ENCODE results near the gene KIF2C. TPM values are rescaled to one million over a fixed set of nuclear protein-coding genes. Genes with fewer than 3 reads are reported as not detected.
"Not testable (repeated sequence)": the region's sequence is repeated elsewhere in the genome, so short reads cannot be mapped to it uniquely, and the experiment has no call there.

The KIF2C gene
- total RNA-seq: 100 to 1,000 TPM in 1 of 2 donors, 10 to 100 TPM in 1; 95.2 to 228 TPM

GRCh38 chr1:44739307-44740178, at the start of gene KIF2C:
Gene KIF2C, plus strand, starts transcription at chr1:44739837. Its CDS starts 96 bp downstream, at chr1:44739933.
- peak; percentile 97 to 98 for DNase-seq (ENCODE audit: low spot score in 2 of 2)
- peak within 1 kb of the TSS; percentile 91 to 97 for H3K27ac Mint-ChIP-seq
- peak; percentile 96 to 100 for ATAC-seq

GRCh38 chr1:44693159-44693558, 46.5 kb upstream of the KIF2C start:
- Mint-ChIP-seq H3K36me3 (no peaks in the 10 kb centered on the region), H3K27ac (no peak overlapping the region), H3K9me3 (no peaks in the 10 kb centered on the region)
- DNase-seq (ENCODE audit: low spot score in 2 of 2): no peak
- peak; percentile 71 to 88 for ATAC-seq

More at GRCh38 chr1:44739307-44740178, at the start of gene KIF2C:
- H3K36me3 Mint-ChIP-seq: peaks cover 26 to 41% of the 10 kb centered on the region in 2 donors
- H3K9me3 Mint-ChIP-seq: no peaks in the 10 kb centered on the region

DNA sequence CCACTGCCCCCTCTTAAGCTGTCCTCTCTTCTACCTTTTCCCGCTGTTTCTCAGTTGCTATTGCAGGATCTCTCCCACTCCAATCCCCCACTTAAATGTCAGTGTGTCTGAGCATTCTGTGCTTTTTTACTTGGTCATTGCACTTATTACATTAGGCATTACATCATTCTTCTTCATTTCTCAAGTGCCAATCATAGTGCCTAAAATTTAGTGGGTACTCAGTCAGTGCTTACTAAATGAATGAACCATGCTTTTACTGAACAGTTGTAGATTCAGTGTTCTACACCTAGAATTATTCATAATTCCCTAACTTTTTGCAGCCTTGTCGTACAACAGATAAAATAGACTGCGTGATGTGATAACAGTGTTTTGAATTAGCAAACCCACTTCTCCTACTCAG, 45.7 kb upstream of the KIF2C start:
- H3K27ac Mint-ChIP-seq: no peak overlapping the region
- ATAC-seq (no peak), DNase-seq (ENCODE audit: low spot score in 2 of 2) (no peak)
- H3K36me3 Mint-ChIP-seq: no peaks in the 10 kb centered on the region
- no peaks in the 10 kb centered on the region for H3K9me3 Mint-ChIP-seq

DNA sequence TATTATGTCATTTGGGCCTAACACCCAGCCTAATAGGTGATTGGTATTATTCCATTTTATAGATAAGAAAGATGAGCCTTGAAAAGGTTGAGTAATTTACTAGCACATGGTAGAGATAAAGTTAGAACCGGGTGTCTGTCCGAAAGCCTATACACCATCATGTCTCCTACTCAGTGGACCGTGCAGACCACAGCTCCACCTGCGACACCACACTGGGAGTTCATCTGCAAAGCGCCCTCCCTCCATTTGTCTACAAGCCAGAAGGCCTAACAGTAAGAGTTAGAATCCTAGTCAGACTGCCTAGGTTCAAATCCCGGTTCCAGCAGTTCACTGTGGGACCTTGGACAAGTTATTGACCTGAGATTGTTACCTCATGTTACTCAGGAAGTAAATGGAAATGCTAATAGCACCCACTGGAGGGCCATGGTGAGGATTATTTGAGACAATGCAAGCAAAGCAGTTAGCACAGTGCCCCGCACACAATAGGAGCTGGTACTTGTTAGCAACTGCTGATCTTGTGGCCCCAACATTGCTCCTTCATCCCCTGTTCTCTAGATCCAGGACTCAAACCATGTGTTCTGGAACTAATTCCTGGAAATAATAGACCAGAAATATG, 44.7 kb upstream of the KIF2C start:
- DNase-seq (ENCODE audit: low spot score in 2 of 2) (no peak), ATAC-seq (no peak)
- H3K9me3 Mint-ChIP-seq: no peaks in the 10 kb centered on the region
- no peak overlapping the region for H3K27ac Mint-ChIP-seq
- H3K36me3 Mint-ChIP-seq: no peaks in the 10 kb centered on the region

DNA sequence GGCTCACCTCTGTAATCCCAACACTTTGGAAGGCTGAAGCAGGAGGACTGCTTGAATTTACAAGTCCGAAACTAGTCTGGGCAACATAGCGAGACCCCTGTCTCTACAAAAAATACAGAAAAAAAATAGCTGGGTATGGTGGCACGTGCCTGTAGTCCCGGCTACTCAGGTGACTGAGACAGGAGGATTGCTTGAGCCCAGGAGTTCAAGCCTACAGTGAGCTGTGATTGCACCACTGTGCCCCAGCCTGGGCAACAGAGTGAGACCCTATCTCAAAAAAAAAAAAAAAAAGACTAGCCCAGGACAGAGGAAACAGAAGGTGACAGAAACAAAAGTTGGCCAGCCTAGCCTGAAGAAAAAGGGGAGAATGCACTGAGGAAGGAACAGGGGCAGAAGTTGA, 44.0 kb upstream of the KIF2C start:
- DNase-seq (ENCODE audit: low spot score in 2 of 2) (no peak), ATAC-seq (no peak)
- Mint-ChIP-seq H3K36me3 (no peaks in the 10 kb centered on the region), H3K27ac (no peak overlapping the region), H3K9me3 (no peaks in the 10 kb centered on the region)

DNA sequence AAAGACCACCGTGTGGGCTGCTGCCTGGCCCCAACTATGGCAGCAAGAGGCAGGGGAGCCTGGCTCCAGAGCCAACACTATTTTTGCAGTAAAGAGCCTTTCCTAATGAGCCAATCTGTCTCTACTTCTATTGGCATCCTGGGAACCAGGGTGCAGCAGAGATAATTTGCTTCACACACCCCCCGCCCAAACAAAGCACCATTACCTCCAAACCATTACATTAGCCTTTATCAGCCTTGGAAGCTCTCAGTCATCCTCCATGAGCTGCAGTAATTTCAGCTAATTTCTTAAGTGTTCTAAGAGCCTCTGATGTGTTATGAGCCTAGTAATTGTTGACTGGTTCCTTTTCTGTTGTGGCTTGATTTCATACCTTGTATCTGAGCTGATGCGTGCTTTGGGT, 43.5 kb upstream of the KIF2C start:
- H3K36me3 Mint-ChIP-seq: no peaks in the 10 kb centered on the region
- no peak for ATAC-seq
- H3K27ac Mint-ChIP-seq: peak overlapping the region in 1 of 2 donors; percentile 41
- H3K9me3 Mint-ChIP-seq: no peaks in the 10 kb centered on the region
- no peak for DNase-seq (ENCODE audit: low spot score in 2 of 2)

DNA sequence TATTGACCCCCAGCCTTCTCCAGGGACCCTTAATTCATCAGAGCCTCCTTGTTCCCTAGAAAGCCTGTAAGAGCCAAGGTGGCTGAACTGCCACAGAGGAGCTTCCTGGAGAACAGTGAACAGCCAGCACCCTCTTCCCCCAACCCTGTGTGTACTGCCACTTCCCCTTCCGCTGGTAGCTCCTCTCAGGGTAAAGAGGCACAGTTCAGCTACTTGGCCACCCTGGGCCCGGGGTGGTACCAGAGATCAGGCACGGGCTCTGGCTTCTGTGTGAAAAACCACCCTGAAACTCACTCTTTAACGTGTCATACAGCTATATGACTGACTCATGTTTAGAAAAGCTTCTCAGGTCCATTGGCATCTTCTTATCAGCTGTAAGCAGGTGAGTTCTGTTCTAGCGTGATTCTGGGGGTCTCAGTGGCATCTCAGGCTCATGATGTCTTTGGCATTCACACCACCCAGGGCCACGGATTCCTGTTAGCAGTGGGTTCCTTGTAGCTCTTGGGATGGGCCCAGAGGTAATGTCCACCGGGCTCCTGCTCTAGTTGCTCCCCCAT, 42.8 kb upstream of the KIF2C start:
- peak overlapping the region; percentile 41 to 55 for H3K27ac Mint-ChIP-seq
- no peaks in the 10 kb centered on the region for H3K36me3 Mint-ChIP-seq
- no peaks in the 10 kb centered on the region for H3K9me3 Mint-ChIP-seq
- ATAC-seq (peak; percentile 80 to 89), DNase-seq (ENCODE audit: low spot score in 2 of 2) (no peak)

DNA sequence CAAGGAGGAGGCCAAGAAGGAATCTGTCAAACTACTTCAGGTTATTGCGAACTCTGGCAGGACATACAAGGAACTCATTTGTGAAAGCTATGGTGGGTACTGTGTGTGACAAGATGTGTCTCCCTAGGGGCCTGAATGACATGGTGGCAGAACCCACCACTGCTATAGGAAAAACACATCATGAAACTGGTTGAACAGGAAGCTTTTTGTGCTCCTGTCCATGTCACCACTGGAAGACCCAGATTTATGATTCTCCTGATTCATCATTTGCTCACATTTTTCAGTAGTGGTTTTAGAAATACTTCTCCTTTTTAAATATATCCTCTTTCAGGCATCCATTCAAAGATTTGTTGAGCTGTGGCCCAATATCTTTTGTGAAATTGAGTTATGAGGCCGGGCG, 41.5 kb upstream of the KIF2C start:
- DNase-seq (ENCODE audit: low spot score in 2 of 2): no peak
- no peak for ATAC-seq
- Mint-ChIP-seq H3K27ac (no peak overlapping the region), H3K9me3 (no peaks in the 10 kb centered on the region), H3K36me3 (no peaks in the 10 kb centered on the region)

- H3K36me3 Mint-ChIP-seq; DNase-seq (ENCODE audit: low spot score in 2 of 2); H3K27ac Mint-ChIP-seq; ATAC-seq; H3K9me3 Mint-ChIP-seq: not testable (repeated sequence)
Observed at GRCh38 chr1:44699375-44699774, 40.3 kb upstream of the KIF2C start.

- H3K9me3 Mint-ChIP-seq: no peaks in the 10 kb centered on the region
- DNase-seq (ENCODE audit: low spot score in 2 of 2): no peak
- no peak overlapping the region for H3K27ac Mint-ChIP-seq
- H3K36me3 Mint-ChIP-seq: no peaks in the 10 kb centered on the region
- no peak for ATAC-seq
Observed at GRCh38 chr1:44700573-44700972, 39.1 kb upstream of the KIF2C start.

DNA sequence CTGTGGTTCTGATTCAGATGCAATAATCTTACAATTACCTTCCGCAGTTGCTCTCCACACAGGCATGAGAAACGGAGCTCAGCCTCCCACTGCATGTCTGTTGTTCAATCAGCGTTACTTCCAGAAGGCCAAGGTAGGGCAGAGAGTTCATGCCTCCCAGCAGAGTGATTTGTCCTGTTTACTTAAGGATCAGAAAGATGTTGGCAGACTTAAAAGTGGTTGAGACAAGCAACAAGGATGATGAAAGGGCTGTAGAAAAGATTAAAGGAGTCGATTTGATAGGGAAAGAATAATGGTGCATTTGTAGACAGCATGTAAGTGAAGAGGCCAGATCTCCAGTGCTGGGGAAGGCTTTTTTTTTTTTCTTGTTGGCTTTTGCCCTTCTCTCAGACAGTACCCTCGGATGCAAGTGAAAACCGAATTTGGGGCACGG, 38.5 kb upstream of the KIF2C start:
- H3K27ac Mint-ChIP-seq: no peak overlapping the region
- DNase-seq (ENCODE audit: low spot score in 2 of 2): no peak
- no peak for ATAC-seq
- H3K9me3 Mint-ChIP-seq: no peaks in the 10 kb centered on the region
- H3K36me3 Mint-ChIP-seq: no peaks in the 10 kb centered on the region

GRCh38 chr1:44705470-44705869, 34.2 kb upstream of the KIF2C start:
- DNase-seq (ENCODE audit: low spot score in 2 of 2) (no peak), ATAC-seq (no peak)
- Mint-ChIP-seq H3K27ac (no peak overlapping the region), H3K36me3 (no peaks in the 10 kb centered on the region), H3K9me3 (no peaks in the 10 kb centered on the region)

DNA sequence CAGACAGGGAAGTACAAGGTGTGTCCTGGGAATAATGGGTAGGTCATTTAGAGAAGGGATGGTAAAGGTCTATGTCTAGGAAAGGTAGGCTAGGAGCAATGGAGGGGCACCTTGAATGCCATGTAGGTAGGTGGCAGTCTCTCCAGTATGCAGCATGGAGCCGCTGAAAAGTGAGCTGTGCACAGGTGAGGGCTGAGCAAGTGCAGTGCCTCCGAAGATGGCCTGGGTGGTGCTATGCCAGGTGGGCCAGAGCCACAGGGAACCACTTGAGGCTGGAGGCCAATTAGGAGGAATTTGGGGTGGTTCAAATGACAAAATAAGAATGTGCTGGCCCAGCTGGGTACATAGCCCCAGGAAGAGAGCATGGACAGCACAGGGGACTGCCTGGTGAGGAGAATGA, 33.7 kb upstream of the KIF2C start:
- H3K9me3 Mint-ChIP-seq: no peaks in the 10 kb centered on the region
- ATAC-seq (no peak), DNase-seq (ENCODE audit: low spot score in 2 of 2) (no peak)

DNA sequence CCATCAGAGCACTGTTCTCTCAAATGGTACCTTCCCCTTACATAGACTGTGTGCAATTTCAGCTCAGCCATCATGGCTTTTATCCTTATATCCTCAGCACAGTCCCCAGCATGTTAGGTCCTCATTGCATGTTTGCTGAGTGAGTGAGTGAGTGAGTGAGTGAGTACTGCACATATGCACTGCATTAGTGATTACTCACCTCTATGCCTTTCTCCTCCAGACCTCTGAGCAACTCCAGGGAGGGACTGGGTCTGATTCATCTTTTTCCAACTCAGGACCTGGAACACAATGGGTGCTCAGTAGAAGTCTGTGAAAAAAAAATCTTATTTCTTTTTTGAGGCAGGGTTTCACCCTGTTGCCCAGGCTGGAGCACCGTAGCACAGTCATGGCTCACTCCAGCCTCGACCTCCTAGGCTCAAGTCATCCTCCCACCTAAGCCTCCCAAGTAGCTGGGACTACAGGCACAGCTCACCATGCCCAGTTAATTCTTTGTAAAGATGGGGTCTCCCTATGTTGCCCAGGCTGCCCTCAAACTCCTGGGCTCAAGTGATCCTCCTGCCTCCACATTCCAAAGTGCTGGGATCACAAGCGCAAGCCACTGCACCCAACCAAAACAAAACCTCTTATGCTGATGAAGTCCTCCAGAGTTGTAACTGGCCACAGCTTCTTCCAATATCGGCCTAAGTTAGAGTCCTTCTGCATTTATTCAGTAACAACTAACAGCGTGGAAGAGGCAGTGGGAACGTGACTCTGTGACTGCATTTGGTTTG, 32.3 kb upstream of the KIF2C start:
- Mint-ChIP-seq H3K36me3 (no peaks in the 10 kb centered on the region), H3K27ac (peak overlapping the region in 1 of 2 donors; percentile 77), H3K9me3 (no peaks in the 10 kb centered on the region)
- no peak for DNase-seq (ENCODE audit: low spot score in 2 of 2)
- ATAC-seq: peak; percentile 38

More for the DNA sequence above, 33.7 kb upstream of the KIF2C start:
- Mint-ChIP-seq H3K36me3 (no peaks in the 10 kb centered on the region), H3K27ac (no peak overlapping the region)

DNA sequence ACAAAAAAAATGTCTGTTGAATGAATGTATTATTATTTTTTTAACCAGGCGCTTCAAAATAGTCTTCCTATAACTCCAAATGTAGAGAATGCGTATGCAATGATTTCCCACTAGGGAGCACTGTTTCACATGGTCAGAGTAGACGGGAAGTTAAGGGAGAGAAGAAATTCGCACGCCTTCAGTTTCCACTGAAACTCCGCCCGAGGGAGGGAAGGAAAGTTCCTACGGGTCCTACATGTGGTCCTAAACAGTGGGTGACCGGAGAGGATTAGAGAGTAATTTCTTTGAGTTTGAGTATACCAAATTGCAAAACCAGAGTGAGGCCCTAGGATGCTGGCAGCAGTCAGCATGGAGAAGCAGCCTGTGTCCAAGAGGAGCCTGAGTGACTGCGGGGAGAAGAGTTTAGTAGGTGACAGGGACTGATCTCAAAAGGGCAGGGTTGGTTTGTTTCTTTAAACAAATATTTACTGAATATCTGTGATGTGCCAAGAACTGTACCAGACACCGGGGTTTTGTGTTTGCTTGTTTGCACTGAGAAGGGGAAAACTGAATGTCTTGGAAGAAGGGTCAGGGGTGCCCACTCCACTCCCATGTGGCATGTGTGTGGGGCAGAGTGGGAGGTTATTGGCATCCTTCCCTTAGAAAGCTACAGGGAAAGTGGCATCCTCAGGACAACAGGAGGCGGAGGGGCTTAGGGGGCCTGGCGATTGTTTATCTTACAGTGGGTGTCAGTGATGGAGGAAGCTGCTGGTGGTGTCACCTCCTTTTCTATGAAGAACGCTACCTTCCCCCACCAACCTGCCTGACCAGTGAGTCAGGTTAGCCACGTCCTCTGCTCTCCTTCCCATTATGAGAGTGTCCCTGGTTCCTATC, 31.4 kb upstream of the KIF2C start:
- Mint-ChIP-seq H3K27ac (peak overlapping the region; percentile 1 to 77), H3K9me3 (no peaks in the 10 kb centered on the region), H3K36me3 (no peaks in the 10 kb centered on the region)
- ATAC-seq (peak; percentile 76 to 78), DNase-seq (ENCODE audit: low spot score in 2 of 2) (no peak)

DNA sequence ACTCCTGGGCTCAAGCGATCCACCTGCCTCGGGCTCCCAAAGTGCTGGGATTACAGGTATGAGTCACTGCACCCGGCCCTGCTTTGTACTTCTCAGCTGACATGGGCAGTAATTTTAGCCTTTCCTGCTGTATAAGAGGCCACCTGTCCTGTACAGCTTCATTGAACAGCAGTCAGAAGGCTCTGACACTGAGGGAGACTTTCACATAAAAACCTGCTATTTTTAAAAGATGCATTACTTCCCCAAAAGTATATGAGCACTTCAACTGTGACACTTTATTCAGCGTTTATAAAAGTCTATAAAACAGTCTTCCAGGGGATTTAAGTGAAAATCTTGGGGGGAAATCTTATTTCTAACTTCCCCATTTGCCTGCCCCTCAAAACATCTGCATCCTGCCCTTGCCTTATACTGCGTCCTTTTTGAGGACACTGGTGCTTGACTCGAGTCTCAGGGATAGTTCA, 26.3 kb upstream of the KIF2C start:
- H3K27ac Mint-ChIP-seq: no peak overlapping the region
- no peaks in the 10 kb centered on the region for H3K9me3 Mint-ChIP-seq
- DNase-seq (ENCODE audit: low spot score in 2 of 2): no peak
- no peaks in the 10 kb centered on the region for H3K36me3 Mint-ChIP-seq
- no peak for ATAC-seq

All from activated naive CD4-positive, alpha-beta T cell treated with anti-CD3 and anti-CD28 coated beads, Interleukin-2, amount 50 U/mL, for 72 hours (primary cell).